HUES64 (cell line): ENCODE measurements around the gene RNF114.

ENCODE experiments used
- H3K27ac ChIP-seq: 2 replicates; pipeline ENCODE4 v1.7.0; 2013; ENCODE audit warnings: low read depth, low read length, inconsistent platforms
- H3K27me3 ChIP-seq: 2 replicates; pipeline ENCODE4 v1.6.1; 2013; ENCODE audit warnings: mild to moderate bottlenecking, low read length; ENCODE audit not compliant: insufficient read depth
- H3K36me3 ChIP-seq: 2 replicates; pipeline ENCODE4 v1.6.1; 2013; ENCODE audit warnings: mild to moderate bottlenecking, low read length; ENCODE audit not compliant: insufficient read depth
- H3K4me1 ChIP-seq: 2 replicates; pipeline ENCODE4 v1.6.1; 2013; ENCODE audit warnings: mild to moderate bottlenecking, low read length, moderate library complexity; ENCODE audit not compliant: insufficient read depth
- H3K4me3 ChIP-seq: 2 replicates; pipeline ENCODE4 v1.5.1; 2013; ENCODE audit warnings: mild to moderate bottlenecking, low read length, moderate library complexity
- H3K9ac ChIP-seq: 2 replicates; pipeline ENCODE4 v1.6.1; 2013; ENCODE audit warnings: mild to moderate bottlenecking, low read depth, low read length
- H3K9me3 ChIP-seq: 2 replicates; pipeline ENCODE4 v1.6.1; 2013; ENCODE audit warnings: low read depth, low read length; ENCODE audit not compliant: insufficient read depth
- WGBS: fragments of 150-250, 120-280 bp; methylation state at CpG from one replicate; pipeline ENCODE4 v1.1.7; 2013; ENCODE audit warnings: missing lambda C conversion rate; 5-methylcytosine and 5-hydroxymethylcytosine counted together

The RNF114 gene

DNA sequence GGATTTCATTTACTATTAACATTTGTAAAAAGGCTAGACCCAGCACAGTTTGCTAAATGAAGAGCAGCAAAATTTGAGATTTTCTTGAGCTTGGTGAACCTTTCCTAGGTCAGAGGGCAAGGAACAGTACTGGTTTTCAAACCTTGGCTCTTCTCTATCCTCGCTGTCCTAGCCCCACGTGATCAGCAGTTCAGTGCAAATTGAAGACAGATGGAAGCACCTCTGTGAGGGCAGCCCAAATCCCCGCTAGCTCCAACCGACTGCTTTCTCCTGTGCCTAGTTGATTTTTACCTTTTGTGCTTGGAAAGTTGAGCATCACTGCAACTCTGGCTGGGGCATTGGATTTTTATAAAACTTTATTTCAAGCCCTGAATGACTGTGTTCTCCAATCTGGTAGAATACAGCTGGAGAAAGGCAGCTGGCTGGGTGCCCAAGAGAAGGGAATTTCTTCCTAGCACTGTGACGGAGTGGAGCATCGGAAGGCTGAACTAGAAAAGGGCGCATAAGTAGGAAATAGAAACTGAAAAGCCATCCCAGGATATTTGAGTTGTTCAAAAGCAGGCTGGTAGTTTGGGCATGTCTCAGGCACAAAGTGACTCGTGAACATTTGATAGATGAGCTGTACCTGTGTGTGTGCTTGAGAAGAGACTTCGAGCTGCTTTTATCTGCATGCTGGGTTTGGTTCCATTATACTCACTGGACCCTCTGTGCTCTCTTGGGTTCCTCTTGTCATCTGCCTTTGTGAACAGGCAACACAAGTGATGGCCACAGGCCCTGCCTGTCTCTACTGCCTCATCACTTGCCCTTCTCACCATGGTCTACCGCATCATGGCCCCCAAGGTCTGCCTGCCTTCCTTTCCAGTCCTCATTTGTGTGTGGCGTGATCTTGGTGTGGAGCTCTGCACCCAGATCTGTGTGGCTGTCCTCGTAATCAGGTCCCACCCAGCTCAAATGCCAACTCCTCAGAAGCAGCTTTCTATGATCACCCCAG lies 2.3 kb downstream of the RNF114 start:
- no peak overlapping the region for H3K27ac ChIP-seq
- no peaks in the 10 kb centered on the region for H3K27me3 ChIP-seq
- H3K4me1 ChIP-seq, result peaks cover 8% of the 10 kb centered on the region; the same call in 1 of the 2 replicates
- 85% methylated on average over 12 of the region's 12 CpGs for WGBS
- H3K9ac ChIP-seq, result no peak overlapping the region
- peaks cover 39% of the 10 kb centered on the region for H3K36me3 ChIP-seq
- H3K9me3 ChIP-seq, result no peaks in the 10 kb centered on the region
- peak overlapping the region; percentile 99; the same call in 1 of the 2 replicates for H3K4me3 ChIP-seq

DNA sequence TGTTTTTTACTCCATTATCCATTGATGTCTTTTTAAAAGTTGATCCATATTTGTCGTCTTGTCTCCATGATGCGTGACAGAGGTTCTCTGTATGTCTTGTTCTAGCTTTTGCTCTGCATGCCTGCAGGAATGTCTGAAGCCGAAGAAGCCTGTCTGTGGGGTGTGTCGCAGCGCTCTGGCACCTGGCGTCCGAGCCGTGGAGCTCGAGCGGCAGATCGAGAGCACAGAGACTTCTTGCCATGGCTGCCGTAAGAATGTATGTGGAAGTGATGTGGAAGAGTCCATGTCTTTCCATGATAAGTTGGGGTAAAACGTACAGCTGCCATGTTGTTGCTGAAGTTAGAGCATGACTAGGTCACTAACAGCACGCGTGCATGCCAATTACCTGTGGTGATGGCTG lies 5.3 kb downstream of the RNF114 start:
- peaks cover 8% of the 10 kb centered on the region; the same call in 1 of the 2 replicates for H3K4me1 ChIP-seq
- H3K36me3 ChIP-seq, result peaks cover 65% of the 10 kb centered on the region
- H3K9me3 ChIP-seq, result no peaks in the 10 kb centered on the region
- H3K9ac ChIP-seq, result no peak overlapping the region
- H3K4me3 ChIP-seq, result no peak overlapping the region
- H3K27ac ChIP-seq, result no peak overlapping the region
- 97% methylated on average over 15 of the region's 15 CpGs for WGBS
- no peaks in the 10 kb centered on the region for H3K27me3 ChIP-seq

DNA sequence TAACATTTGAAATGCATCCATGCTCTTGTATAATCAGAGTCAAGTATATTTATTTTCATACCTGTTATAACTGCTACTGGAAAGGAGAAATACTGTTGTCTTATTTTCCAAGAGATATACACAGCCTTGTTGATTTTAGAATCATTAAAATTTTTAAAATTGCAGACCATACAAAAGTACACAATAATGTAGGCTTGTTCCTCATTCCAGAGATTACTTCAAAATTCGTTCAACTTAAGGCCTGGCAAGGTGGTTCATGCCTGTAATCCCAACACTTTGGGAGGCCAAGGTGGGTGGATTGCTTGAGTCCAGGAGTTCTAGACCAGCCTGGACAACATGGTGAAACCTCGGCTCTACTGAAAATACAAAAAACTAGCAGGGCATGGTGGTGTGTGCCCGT lies 6.1 kb downstream of the RNF114 start:
- H3K9ac ChIP-seq, result no peak overlapping the region
- H3K27ac ChIP-seq, result no peak overlapping the region
- H3K36me3 ChIP-seq, result peaks cover 71% of the 10 kb centered on the region
- no peaks in the 10 kb centered on the region for H3K27me3 ChIP-seq
- no peaks in the 10 kb centered on the region for H3K9me3 ChIP-seq
- WGBS, result 96% methylated on average over 3 of the region's 3 CpGs
- peaks cover 8% of the 10 kb centered on the region; the same call in 1 of the 2 replicates for H3K4me1 ChIP-seq
- H3K4me3 ChIP-seq, result no peak overlapping the region

DNA sequence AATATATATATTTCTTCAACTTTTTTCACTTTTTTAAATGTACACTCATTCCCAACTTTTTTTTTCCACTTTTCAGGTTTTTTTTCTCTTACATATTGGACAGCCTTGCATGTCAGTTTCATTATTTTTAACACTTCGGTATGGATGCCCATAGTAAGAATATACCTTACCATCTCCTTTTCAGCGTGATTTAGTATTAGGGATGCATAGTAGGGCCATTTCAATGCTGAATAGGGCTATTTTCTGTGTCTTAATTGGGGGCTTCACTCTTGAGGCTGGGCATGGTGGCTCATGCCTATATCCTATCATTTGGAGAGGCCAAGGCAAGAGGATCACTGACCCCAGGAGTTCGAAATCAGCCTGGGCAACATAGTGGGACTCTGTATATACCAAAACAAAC lies 6.7 kb downstream of the RNF114 start:
- H3K36me3 ChIP-seq, result peaks cover 74% of the 10 kb centered on the region

DNA sequence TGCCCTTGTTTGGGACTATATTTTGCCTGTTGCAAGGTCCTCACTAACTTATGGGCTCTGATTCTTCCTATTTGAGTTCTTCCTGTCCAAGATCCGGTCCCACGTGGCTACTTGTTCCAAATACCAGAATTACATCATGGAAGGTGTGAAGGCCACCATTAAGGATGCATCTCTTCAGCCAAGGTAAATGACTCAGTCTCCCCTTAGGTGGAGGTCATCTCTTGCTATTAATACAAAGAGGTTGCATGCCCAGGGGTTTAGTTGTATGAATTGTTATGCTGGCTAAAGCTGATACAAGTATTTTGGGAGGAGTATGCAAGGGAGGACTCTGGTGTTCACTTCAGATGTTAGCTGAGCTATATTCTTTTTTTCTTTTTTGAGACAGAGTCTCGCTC lies 9.1 kb downstream of the RNF114 start:
- Histone ChIP-seq H3K27me3 (no peaks in the 10 kb centered on the region), H3K27ac (no peak overlapping the region), H3K4me1 (no peaks in the 10 kb centered on the region), H3K36me3 (peaks cover 87% of the 10 kb centered on the region), H3K4me3 (no peak overlapping the region), H3K9me3 (no peaks in the 10 kb centered on the region), H3K9ac (no peak overlapping the region)
- WGBS, result 97% methylated on average over 3 of the region's 3 CpGs

More for the DNA sequence above, 6.7 kb downstream of the RNF114 start:
- Histone ChIP-seq H3K27me3 (no peaks in the 10 kb centered on the region), H3K4me3 (no peak overlapping the region), H3K9me3 (no peaks in the 10 kb centered on the region), H3K4me1 (peaks cover 2% of the 10 kb centered on the region; the same call in 1 of the 2 replicates), H3K9ac (no peak overlapping the region), H3K27ac (no peak overlapping the region)
- 100% methylated on average over 2 of the region's 3 CpGs for WGBS

DNA sequence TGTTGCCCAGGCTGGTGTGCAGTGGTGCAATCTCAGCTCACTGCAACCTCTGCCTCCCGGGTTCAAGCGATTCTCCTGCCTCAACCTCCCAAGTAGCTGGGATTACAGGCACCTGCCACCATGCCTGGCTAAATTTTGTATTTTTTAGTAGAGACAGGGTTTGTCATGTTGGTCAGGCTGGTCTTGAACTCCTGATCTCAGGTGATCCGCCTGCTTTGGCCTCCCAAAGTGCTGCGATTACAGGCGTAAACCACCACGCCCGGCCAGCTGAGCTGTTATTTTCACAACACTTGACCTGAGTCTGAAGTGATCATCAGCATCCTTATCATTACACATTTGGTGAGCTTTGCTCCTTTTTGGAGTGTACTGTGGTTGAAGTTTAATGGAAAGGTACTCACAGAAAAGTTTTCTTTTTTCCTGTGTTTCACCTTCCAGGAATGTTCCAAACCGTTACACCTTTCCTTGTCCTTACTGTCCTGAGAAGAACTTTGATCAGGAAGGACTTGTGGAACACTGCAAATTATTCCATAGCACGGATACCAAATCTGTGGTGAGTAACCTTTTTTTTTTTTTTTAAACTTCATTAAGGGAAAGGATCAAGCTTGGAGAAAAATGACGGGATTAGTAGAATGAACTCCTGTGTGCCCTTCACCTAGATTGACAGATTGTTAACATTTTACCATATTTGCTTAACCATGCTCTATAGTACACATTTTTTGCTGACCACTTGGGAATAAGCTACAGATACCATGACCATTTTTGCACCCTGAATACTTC lies 9.7 kb downstream of the RNF114 start:
- Histone ChIP-seq H3K9me3 (no peaks in the 10 kb centered on the region), H3K4me3 (no peak overlapping the region), H3K4me1 (no peaks in the 10 kb centered on the region), H3K27me3 (no peaks in the 10 kb centered on the region), H3K36me3 (peaks cover 89% of the 10 kb centered on the region), H3K9ac (no peak overlapping the region), H3K27ac (no peak overlapping the region)
- WGBS, result 84% methylated on average over 10 of the region's 10 CpGs

DNA sequence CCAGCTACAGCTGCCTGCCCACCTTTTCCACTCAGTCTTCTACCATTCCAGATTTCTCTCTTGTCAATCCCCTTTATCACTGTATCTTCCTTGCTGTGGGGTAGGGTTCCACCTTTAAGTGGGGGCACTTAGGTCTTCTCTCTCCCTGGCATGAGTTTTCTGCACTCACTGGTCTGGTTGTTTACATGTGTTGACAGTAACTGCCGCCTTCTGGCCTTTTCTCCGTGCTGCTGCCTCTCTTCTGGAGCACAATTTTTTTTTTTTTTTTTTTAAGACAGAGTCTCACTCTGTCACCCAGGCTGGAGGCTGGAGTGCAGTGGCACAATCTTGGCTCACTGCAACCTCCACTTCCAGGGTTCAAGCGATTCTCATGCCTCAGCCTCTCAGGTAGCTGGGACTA lies 12.0 kb downstream of the RNF114 start:
- Histone ChIP-seq H3K9ac (no peak overlapping the region), H3K4me3 (no peak overlapping the region), H3K4me1 (no peaks in the 10 kb centered on the region), H3K27ac (no peak overlapping the region), H3K27me3 (no peaks in the 10 kb centered on the region), H3K36me3 (peaks cover 89% of the 10 kb centered on the region), H3K9me3 (no peaks in the 10 kb centered on the region)
- 87% methylated on average over 3 of the region's 3 CpGs for WGBS

DNA sequence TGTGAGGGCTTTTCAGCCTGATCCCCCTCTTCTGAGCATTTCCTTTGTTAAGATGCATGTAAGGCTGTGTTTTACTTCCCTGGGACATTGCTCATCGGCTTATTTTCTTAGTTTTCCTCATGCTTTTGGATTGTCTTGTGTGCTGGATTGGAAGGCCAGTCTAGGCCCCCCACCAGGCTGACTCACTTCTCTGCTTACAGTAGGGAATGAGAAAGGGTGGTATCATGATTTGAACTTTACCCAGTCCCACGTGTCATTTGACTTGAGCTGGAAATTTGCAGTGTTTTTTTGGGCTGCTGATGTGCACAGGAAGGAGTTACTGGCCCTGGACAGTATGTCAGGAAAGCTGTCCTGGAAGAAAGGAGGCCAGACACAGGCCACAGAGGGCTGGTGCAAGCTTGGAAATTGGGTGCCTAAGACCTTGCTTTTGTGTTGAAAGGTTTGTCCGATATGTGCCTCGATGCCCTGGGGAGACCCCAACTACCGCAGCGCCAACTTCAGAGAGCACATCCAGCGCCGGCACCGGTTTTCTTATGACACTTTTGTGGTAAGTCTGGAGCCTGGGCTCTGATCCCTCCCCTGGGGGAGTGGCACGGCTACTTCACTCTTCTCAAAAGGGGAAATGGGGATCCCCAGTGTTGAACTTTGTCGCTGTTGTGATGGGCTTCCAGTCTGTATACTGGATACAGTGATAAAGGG lies 12.8 kb downstream of the RNF114 start:
- WGBS, result 95% methylated on average over 11 of the region's 11 CpGs

DNA sequence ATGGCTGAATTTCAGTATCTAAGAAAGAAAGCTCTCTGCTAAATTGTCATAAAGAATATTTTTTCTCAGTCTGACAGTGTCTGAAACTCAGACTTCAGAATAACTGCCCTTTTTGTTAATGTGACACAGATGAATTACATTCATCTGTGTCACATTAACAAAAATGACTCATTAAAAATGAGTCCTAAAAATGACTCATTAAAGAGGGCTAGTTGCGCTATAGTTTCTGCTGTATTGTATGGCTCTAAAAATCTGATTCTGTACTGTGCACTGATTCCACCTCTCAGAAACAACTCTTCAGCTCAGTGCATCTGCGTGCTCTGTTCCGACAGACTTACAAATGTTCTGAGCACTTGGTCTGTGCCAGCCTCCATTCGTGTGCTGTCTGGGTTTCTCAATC lies 15.0 kb downstream of the RNF114 start:
- no peak overlapping the region for H3K27ac ChIP-seq
- H3K9me3 ChIP-seq, result no peaks in the 10 kb centered on the region
- peaks cover 87% of the 10 kb centered on the region for H3K36me3 ChIP-seq
- H3K9ac ChIP-seq, result no peak overlapping the region
- no peak overlapping the region for H3K4me3 ChIP-seq
- H3K4me1 ChIP-seq, result no peaks in the 10 kb centered on the region
- 95% methylated on average over 4 of the region's 4 CpGs for WGBS
- H3K27me3 ChIP-seq, result no peaks in the 10 kb centered on the region

More for the DNA sequence above, 12.8 kb downstream of the RNF114 start:
- H3K27ac ChIP-seq, result no peak overlapping the region
- H3K9me3 ChIP-seq, result no peaks in the 10 kb centered on the region
- peaks cover 92% of the 10 kb centered on the region for H3K36me3 ChIP-seq
- H3K9ac ChIP-seq, result no peak overlapping the region
- no peak overlapping the region for H3K4me3 ChIP-seq
- H3K4me1 ChIP-seq, result no peaks in the 10 kb centered on the region
- H3K27me3 ChIP-seq, result no peaks in the 10 kb centered on the region

DNA sequence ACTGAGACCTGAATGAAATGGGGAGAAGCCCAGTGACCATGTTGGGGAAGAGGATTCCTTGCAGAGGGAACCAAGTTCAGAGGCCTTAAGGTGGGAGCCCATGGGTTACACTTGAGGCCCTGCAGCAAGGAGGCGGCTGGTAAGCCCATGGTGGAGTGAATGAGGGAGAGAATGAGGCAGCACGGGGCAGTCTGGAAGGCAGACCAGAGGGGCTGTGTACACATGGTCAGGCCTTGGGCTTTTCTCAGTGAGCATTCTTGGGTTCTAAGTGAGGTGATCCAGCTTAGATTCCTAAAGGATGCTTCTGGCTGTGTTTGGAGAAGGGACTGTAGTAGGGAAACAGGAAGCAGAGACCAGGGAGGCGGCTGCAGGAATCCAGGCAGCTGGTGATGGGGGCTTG lies 19.0 kb downstream of the RNF114 start:
- Histone ChIP-seq H3K9ac (no peak overlapping the region), H3K36me3 (peaks cover 74% of the 10 kb centered on the region)
- 95% methylated on average over 3 of the region's 3 CpGs for WGBS

More for the DNA sequence above, 19.0 kb downstream of the RNF114 start:
- Histone ChIP-seq H3K27ac (no peak overlapping the region), H3K9me3 (no peaks in the 10 kb centered on the region), H3K4me1 (no peaks in the 10 kb centered on the region), H3K27me3 (no peaks in the 10 kb centered on the region), H3K4me3 (no peak overlapping the region)
